Measurements from ENCODE around the gene ETFA. TPM values are rescaled to one million over a fixed set of nuclear protein-coding genes. Genes with fewer than 3 reads are reported as not detected.

The ETFA gene
- total RNA-seq, 1 experiment from 2014 or later, result 362 TPM

DNA sequence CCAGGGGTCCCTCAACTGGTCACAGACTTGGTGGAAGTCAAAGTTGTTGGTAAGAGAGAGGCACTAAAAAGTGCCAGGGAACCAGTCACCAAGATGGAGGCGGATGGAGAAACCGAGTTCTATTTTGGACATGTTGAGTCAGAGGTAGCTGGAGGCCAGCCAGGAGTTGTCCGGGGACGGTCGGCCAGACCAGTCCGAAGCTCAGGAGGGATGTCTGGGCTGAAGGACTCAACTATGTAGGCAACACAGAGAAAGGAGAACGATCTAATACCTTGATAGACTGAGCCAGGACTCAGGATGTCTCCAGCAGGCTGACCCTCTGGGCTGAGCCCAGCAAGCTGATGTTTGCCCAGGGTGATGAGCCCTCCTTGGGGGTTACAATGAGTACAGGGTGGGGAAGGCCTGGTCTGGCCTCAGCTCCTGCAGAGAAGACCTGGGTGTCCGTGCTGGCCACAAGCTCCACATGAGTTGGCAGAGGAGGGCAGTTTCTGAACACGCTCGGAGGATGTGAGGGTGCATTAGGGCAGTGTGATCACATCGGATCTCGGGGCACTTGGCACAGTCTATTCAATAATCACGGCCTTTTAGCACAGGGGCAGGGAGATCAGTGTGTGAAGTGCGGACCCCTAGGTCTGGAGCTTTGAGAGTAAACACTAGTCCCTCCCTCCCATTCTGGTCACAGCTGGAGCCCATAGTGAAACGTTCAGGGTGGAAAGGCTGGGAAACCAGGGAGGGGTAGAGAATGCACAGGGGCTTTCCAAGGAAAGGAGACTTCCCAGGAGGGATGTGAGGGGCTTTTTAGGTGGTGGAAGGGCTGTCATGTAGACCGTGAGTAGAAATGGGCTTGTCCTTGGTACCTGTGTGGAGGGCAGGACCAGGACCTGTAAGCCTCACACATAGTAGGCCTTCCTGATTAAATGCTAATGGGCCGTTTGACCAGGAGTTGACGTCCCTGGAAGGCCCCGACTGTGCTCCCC is 111.9 kb downstream of the ETFA start:
- peak; percentile 88 for DNase-seq
- Histone ChIP-seq H3K4me3 (no peak overlapping the region), H3K9me3 (no peaks in the 10 kb centered on the region), H3K36me3 (peaks cover 5% of the 10 kb centered on the region; the same call in 1 of the 2 replicates), H3K27me3 (no peaks in the 10 kb centered on the region)

DNA sequence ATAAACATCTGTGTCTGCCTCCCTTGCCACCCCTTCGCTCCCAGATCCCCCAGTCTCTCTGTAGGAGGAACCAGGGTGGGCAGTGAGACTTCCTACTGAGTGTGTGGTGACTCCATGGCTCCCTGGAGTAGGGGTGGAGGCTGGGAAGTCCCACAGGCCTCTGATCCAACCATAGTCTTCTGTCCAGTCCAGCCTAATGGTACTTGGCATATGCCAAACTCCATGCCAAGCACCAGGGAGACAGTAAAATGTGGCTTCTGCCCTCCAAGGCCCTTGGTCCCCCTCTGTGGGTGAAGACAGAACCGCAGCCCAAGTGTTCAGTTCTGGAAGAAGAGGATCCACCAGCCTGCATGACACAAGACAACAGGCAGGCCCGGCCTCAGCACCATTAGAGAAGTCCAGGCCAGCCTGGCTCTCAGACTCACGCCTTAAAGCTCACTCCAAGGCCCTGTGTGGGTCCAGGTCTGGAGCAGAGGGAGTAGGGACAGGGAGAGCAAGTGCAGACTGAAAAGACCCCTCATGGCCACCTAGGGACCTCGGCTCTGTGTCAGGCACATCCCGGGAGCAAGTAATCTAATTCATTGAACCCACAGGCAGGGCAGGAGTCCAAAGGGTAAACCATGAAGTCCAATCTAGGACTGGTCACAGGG is 112.7 kb downstream of the ETFA start:
- Histone ChIP-seq H3K27me3 (no peaks in the 10 kb centered on the region), H3K4me3 (no peak overlapping the region), H3K36me3 (peaks cover 4% of the 10 kb centered on the region; the same call in 1 of the 2 replicates), H3K9me3 (no peaks in the 10 kb centered on the region)
- DNase-seq, result no peak

DNA sequence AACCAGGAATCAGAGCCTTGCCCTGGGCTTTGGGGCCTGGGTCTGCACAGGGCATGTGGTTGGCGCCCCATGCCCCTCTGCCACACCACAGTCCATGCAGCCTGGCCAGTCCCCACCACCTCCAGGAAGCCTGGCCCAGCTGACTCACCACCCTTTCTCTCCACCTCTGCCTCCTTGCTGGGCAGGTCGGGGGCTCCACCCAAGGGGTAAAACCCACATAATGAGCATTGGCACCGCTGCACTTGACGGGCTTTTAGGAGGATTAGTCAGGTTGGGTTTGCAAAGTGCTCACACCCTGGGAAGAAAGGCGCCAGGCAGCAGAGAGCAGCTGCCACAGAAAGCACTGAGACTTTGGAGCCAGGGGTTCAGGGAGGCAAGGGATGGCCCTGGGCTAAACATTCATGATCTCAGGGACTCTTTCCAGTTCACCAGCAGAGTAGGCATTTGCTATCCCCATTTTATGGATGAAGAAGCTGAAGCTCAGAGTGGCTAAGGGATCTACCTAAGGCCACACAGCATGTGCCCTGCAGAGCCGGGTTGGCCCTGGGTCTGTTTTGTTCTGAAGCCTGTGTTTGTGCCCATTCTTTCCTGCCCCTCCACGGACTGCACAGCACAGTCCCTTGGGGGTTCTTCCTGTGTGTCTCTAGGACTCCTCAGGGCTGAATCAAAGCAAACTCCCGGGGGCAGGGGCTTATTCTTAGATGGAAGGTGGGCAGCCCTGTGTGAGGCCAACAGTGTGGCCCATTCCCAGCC is 113.4 kb downstream of the ETFA start:
- peak; percentile 97 for DNase-seq

DNA sequence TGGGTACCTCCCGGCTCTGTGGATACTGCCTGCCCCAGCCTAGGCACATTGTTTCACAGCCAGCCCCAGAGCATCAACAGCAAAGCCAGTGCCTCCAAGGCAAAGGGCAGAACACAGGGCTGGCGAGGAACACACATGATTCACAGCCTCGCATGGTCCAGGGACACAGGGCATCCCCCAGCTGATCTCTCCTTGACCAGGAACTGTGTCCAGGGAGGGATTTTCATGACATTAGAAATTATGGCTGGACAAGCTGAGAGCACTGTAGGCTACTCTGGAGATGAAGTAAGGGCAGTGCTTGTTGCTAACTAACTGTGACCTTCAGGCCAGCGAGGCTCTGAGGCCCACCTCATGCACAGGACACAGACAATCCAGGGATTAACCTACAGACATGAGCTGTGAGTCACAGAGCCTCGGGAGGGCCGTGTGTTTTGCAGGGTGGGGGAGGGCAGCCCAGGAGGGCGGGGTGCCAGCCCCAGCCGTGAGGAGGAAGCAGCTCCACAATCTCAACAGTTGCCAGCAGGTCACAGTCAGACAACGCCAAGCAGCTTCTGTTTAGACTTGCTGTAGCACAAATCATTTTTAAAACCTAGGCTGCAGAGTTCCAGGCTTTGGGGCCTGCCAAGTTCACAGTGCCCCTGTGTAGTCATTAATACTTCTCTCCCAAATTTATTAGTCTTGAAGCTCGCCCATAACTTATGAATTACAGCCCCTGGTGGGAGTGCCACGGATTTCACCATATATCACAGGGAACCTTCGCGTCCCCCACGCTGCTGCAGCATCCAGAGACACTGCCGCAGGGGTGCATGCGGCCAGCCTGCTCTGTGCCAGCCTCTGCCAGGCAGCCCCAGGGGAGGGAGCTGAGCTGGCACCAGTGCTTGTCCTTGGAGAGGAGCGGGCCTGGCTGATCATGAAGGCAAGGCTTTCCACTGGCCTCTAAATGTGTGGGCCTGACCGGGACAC is 114.7 kb downstream of the ETFA start:
- H3K4me3 ChIP-seq, result no peak overlapping the region
- no peaks in the 10 kb centered on the region for H3K9me3 ChIP-seq
- H3K36me3 ChIP-seq, result peaks cover 4% of the 10 kb centered on the region; the same call in 1 of the 2 replicates
- DNase-seq, result peak; percentile 98
- H3K27me3 ChIP-seq, result no peaks in the 10 kb centered on the region

More for the DNA sequence above, 113.4 kb downstream of the ETFA start:
- Histone ChIP-seq H3K27me3 (no peaks in the 10 kb centered on the region), H3K4me3 (no peak overlapping the region), H3K9me3 (no peaks in the 10 kb centered on the region), H3K36me3 (peaks cover 4% of the 10 kb centered on the region; the same call in 1 of the 2 replicates)

DNA sequence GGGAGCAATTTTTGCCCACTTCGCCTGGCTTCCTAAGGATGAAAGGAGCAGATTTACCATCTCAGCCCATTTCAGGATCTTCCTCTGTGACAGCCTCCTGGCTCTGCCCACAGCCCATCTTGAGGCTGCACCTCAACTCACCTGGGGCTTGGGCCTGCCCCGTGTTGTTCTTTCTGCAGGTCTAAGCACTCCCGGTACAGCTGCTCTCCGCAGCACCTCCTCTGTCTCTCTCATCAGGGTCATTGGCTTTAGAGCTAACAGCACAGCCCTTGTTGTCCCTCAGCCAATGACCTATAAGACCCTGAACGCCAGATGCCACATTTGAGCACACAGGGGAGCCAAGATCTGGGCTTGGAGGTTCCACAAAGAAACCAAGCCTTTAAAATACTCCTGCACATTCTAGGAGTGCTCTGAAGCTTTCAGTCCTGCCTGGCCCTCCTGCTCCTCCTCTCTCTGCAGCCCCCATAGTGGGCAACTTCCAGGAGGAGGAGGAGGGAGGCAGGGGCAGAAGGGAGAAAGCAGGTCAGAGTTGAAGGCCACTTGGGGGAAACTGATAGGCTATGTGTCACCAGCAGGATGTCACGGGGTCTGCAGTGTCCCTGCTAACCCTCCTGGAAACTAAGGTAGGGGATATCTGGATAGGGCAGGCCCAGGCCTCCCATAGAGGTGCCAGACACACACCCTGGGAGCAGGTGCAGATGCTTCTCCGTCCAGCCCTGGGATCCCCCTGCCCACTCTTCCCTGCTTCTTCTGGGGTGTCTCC is 115.6 kb downstream of the ETFA start:
- no peak overlapping the region for H3K4me3 ChIP-seq
- H3K27me3 ChIP-seq, result no peaks in the 10 kb centered on the region
- no peaks in the 10 kb centered on the region for H3K9me3 ChIP-seq
- DNase-seq, result no peak
- peaks cover 4% of the 10 kb centered on the region; the same call in 1 of the 2 replicates for H3K36me3 ChIP-seq

DNA sequence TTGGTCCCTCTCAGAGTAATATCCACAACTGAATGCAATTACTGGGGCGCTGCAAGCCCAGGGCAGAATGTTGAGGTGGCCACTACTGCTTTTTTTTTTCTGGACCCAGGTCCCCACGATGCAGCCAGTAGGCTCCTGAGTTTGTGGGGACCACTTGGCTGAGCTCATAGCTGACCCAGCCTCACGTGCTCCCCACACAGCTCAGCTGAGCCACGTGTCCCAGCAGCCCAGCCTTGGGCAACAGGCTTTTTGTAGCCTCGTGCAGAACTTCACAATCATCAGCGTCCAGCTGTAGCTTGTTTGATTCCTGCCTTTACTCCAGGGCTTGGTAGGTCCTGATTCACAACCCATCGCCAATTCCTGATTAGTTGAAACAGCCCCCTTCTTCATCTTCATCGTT is 117.3 kb downstream of the ETFA start:
- no peak overlapping the region for H3K4me3 ChIP-seq
- no peak for DNase-seq
- peaks cover 4% of the 10 kb centered on the region; the same call in 1 of the 2 replicates for H3K36me3 ChIP-seq
- no peaks in the 10 kb centered on the region for H3K9me3 ChIP-seq
- H3K27me3 ChIP-seq, result no peaks in the 10 kb centered on the region

DNA sequence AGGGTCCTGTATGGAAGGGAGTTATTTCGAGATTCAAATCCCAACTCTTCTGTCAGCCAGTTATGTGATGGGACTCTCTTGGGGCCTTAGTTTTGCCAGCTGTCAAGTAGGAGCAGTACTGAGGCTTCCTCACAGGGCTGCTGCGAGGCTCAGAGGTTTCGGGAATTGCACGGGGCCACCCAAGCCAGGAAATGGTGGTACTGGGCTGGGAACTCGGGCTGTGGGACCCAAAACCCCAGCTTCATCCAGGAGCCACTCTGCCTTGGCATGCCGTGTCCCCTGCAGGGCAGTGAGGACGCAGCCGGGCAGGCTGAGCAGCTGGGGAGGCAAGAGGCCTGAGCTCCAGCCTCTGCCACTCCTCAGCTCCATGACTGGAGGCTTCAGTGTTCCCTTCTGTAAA is 118.6 kb downstream of the ETFA start:
- DNase-seq, result no peak
- Histone ChIP-seq H3K27me3 (no peaks in the 10 kb centered on the region), H3K9me3 (no peaks in the 10 kb centered on the region), H3K4me3 (no peak overlapping the region), H3K36me3 (no peaks in the 10 kb centered on the region)

DNA sequence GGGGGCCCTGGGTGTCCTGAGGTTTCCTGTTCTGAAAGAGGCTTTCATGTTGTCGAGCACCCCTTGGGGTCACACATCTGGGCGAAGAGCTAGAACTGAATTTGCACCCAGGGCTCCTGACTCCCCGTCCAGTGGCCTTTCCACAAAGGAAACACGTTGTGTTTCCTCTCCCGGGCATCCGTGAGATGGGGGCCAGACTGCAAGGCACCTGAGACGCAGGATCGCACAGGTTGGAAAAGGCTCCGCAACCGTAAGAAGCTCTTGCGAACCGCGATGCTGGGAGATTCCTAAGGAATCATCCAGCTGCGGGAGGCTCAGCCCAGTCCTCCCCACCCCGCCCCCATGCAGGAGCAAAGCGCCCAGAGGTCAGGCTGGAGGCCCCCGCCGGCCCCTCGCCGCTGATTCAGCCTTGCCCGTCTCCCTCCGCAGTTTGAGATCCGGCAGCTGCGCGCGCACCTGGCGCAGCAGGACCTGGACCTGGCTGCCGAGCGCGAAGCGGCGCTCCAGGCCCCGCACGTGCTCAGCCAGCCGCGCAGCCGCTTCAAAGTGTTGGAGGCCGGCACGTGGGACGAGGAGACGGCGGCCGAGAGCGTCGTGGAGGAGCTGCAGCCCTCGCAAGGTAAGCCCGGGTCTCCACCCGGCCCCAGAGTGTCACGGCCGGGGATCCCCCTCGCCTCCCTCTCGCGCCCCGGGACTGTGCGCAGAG is 119.6 kb downstream of the ETFA start:
- Histone ChIP-seq H3K9me3 (no peaks in the 10 kb centered on the region), H3K36me3 (no peaks in the 10 kb centered on the region), H3K4me3 (no peak overlapping the region), H3K27me3 (no peaks in the 10 kb centered on the region)
- DNase-seq, result no peak

DNA sequence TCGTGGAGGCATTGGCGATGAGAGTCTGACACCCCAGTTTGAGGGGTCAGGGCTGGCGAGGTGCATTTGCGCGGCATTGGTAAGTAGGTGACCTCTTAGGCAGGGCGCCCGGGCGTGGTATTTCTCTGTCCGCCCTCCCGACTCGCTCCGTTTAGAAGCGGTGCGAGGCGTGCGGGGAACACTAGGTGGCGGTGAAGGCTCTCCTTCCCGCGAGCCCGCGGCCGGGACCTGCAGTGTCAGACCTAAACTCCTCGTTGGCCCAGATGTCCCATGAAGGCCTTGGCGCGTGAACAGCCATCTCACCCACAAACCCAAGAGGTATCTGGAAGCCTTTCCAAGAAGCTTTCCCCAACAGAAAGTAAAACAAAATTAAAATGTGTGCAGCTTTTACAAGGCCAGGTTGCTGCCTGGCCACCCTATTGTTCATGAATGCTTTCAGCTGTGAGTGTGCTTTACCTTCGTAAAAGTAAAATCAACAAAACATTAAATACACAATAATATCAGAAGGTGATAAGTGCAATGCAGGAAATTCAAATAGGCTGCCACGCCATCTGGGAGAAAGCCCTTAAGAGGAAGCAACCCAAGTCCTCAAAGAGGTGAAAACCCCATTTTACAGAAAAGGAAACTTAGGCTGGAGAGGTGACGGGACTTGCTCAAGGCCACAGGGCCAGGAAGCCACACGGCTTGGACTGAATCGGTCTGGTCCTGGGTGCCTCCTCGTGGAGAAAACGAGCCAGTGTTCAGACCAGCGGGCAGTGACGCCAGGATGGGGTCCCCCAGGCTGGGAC is 120.3 kb downstream of the ETFA start:
- Histone ChIP-seq H3K9me3 (no peaks in the 10 kb centered on the region), H3K27me3 (no peaks in the 10 kb centered on the region), H3K4me3 (no peak overlapping the region), H3K36me3 (no peaks in the 10 kb centered on the region)
- DNase-seq, result peak; percentile 82

DNA sequence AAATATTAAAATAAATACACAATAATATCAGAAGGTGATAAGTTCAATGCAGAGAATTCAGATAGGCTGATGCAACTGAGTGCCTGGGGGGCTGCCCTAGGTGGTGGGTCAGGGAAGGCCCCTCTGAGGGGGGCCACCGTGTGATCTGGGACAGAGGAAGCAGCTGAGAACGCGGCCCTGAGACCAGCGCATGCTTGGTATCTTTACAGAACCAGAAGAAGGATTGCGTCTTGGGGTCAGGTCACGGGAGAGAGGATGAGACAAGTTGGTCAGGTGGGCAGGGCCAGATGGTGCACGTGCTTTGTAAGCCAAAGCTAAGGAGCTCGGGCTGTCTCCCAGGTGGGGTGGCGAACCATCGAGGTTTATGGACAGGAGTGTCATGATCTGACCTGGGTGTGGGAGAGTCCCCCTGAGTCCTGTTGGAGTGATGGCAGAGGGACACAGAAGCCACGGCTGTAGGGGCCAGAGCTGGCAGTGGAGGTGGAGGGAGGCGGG is 121.2 kb downstream of the ETFA start:
- no peaks in the 10 kb centered on the region for H3K36me3 ChIP-seq
- H3K4me3 ChIP-seq, result no peak overlapping the region
- H3K9me3 ChIP-seq, result no peaks in the 10 kb centered on the region; the same call in none of the 2 replicates
- H3K27me3 ChIP-seq, result no peaks in the 10 kb centered on the region
- DNase-seq, result no peak

DNA sequence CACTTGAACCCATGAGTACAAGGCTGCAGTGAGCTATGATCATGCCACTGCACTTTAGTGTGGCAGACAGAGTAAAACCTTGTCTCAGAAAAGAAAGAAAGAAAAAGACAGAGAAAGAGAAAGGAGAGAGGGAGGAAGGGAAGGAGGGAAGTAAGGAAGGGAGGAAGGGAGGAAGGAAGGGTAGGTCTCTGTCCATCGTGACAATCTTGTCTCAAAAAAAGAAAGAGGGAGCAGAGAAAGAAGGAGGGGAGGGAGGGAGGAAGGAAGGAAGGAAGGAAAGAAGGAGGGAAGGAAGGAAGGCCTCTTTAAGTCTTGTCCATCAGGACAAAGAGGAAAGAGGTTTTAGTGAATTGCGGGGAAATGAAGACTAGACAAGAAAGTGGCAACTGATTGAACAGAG is 122.2 kb downstream of the ETFA start:
- H3K27me3 ChIP-seq, result no peaks in the 10 kb centered on the region
- no peak for DNase-seq
- no peaks in the 10 kb centered on the region for H3K36me3 ChIP-seq
- no peaks in the 10 kb centered on the region; the same call in none of the 2 replicates for H3K9me3 ChIP-seq
- H3K4me3 ChIP-seq, result no peak overlapping the region

DNA sequence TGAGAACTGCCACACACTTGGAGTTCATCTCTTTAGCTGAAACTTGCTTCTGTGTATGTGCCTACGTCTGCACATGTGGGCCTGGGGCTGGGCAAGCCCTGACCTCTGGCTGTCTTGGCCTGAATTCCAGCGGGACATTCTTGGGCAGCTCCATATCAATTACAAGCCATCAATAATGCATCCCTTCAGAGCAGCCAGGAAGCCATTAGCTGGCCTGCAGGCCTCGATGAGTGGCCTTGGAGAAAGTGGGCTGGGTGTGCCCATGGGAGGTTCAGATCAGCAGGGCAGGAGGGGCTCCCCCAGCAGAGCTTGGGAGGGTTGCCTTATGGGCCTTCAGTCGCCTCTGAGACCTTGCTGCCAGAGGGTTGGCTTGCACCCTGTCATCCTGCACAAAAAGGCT is 124.1 kb downstream of the ETFA start:
- H3K27me3 ChIP-seq, result no peaks in the 10 kb centered on the region
- H3K4me3 ChIP-seq, result no peak overlapping the region
- DNase-seq, result no peak
- H3K9me3 ChIP-seq, result no peaks in the 10 kb centered on the region; the same call in none of the 2 replicates
- H3K36me3 ChIP-seq, result no peaks in the 10 kb centered on the region

DNA sequence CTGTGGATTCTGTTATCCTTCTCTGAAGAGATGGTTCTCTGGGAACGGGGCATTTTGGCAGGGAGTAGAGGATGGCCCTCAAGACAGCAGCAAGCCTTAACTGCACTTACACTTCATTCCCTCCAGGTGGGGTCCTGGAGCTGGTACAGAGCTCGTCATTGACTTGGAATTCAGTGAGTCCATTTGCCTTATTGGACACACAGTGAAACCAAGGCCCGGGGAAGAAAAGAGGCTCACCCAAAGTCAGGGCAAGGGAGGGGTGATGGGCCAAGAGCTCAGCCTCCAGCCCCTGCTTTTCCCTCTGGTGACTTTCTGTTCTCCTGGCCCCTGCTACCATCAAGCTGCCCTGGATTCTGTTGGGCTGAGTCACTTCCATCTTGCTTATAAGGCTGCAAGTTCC is 125.6 kb downstream of the ETFA start:
- H3K4me3 ChIP-seq, result no peak overlapping the region
- H3K27me3 ChIP-seq, result no peaks in the 10 kb centered on the region
- H3K9me3 ChIP-seq, result no peaks in the 10 kb centered on the region; the same call in none of the 2 replicates
- peak; percentile 82 for DNase-seq
- H3K36me3 ChIP-seq, result no peaks in the 10 kb centered on the region

DNA sequence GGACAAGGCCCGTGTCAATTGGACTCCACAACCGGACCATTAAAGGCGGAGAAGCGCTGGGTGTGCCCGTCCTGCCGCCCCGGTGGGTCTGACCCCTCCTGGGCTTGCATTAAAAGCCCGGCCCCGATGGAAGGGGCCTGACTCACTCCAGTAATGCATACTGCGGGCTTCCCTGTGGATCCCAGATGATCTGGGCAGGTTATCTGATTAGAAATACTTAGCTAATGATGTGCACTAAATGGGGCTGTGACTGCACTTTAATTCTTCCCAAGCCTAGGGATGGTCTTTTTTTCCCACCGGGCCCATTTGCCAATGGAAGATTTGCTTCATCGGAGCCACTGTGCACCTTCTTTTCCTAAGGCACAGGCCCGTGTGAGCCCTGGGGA is 126.6 kb downstream of the ETFA start:
- no peak for DNase-seq
- Histone ChIP-seq H3K9me3 (no peaks in the 10 kb centered on the region; the same call in none of the 2 replicates), H3K4me3 (no peak overlapping the region), H3K36me3 (no peaks in the 10 kb centered on the region), H3K27me3 (no peaks in the 10 kb centered on the region)
